Activated CD4-positive, alpha-beta T cell treated with anti-CD3 and anti-CD28 coated beads, Interleukin-2, Interleukin-6, amounts not matched to agents 100 ng/mL and 50 ng/mL, durations not matched to agents 16 hours and 8 hours (primary cell): ENCODE results near the gene SEMA3F.

Source experiments
- DNase-seq: peaks from one replicate; pipeline ENCODE4 v3.0.0-alpha.2; 2020

Gene SEMA3F

GRCh38 chr3:50132421-50133282, 22.5 kb upstream of the SEMA3F start:
- no peak for DNase-seq

GRCh38 chr3:50133283-50133615, 21.9 kb upstream of the SEMA3F start:
- no peak for DNase-seq

GRCh38 chr3:50134367-50134766, 20.8 kb upstream of the SEMA3F start:
- no peak for DNase-seq

- no peak for DNase-seq
These were observed 19.2 kb upstream of the SEMA3F start for GRCh38 chr3:50135964-50136363.

- DNase-seq: no peak
These were observed 18.3 kb upstream of the SEMA3F start for GRCh38 chr3:50136714-50137405.

GRCh38 chr3:50137531-50137930, 17.6 kb upstream of the SEMA3F start:
- DNase-seq: no peak

GRCh38 chr3:50138266-50139200, 16.6 kb upstream of the SEMA3F start:
- no peak for DNase-seq

GRCh38 chr3:50139308-50139707, 15.8 kb upstream of the SEMA3F start:
- DNase-seq: no peak

GRCh38 chr3:50139718-50140423, 15.3 kb upstream of the SEMA3F start:
- no peak for DNase-seq

- no peak for DNase-seq
These were observed 14.1 kb upstream of the SEMA3F start for GRCh38 chr3:50140990-50141389.

GRCh38 chr3:50146316-50146901, 8.7 kb upstream of the SEMA3F start:
- DNase-seq: no peak

- no peak for DNase-seq
These were observed 8.1 kb upstream of the SEMA3F start for GRCh38 chr3:50147016-50147415.

GRCh38 chr3:50147447-50147846, 7.7 kb upstream of the SEMA3F start:
- DNase-seq: no peak

- no peak for DNase-seq
These were observed 7.3 kb upstream of the SEMA3F start for GRCh38 chr3:50147861-50148260.

GRCh38 chr3:50150404-50150750, 4.7 kb upstream of the SEMA3F start:
- DNase-seq: no peak

- no peak for DNase-seq
These were observed 4.0 kb upstream of the SEMA3F start for GRCh38 chr3:50150863-50151686.

- DNase-seq: no peak
These were observed 3.4 kb upstream of the SEMA3F start for GRCh38 chr3:50151728-50152127.

GRCh38 chr3:50153782-50154475, 1.2 kb upstream of the SEMA3F start:
- no peak for DNase-seq

- no peak for DNase-seq
These were observed 666 bp upstream of the SEMA3F start for GRCh38 chr3:50154476-50154839.

- no peak for DNase-seq
These were observed 361 bp downstream of the SEMA3F start for GRCh38 chr3:50155491-50155878.

- no peak for DNase-seq
These were observed 767 bp downstream of the SEMA3F start for GRCh38 chr3:50155891-50156290.
